ENCODE measurements around the gene ZBTB17.

The ZBTB17 gene

DNA sequence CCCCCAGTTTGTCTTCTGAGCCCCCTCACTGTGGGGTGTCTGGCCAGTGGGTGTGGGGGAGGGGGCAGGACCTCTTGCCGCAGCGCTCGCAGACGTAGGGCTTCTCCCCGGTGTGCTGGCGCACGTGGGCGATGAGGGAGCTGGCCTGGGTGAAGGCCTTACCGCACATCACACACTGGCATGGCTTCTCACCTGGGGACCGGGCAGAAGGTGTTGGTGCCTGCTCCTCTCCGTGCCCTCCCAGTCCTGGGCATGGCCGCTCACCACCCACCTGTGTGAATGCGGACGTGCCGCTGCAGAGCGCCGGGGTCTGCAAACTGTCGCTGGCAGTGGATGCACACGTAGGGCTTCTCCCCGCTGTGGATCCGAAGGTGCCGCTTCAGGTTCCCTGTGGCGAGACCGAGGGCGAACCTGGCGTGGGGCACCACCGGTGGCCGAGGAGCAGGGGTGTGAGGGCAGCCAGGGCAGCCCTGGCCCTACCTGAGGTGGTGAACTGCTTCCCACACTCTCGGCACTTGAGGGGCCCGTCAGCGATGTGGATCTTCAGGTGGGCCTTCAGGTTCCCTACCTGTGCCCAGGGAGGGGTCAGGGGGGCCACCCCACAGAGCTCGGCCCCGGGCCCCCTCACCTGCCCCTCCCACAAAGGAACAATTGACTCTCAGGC, 32.4 kb downstream of the ZBTB17 start:
- Histone ChIP-seq H3K9me3 (ENCODE audit: severe bottlenecking) (no peaks in the 10 kb centered on the region), H3K27ac (no peak overlapping the region), H3K27me3 (ENCODE audit: insufficient read depth, low read depth, severe bottlenecking) (no peaks in the 10 kb centered on the region), H3K4me3 (ENCODE audit: low read depth, low read length) (no peak overlapping the region), H3K36me3 (peaks cover 86% of the 10 kb centered on the region)
- no peak for DNase-seq
- TF ChIP-seq, protein P1, sequence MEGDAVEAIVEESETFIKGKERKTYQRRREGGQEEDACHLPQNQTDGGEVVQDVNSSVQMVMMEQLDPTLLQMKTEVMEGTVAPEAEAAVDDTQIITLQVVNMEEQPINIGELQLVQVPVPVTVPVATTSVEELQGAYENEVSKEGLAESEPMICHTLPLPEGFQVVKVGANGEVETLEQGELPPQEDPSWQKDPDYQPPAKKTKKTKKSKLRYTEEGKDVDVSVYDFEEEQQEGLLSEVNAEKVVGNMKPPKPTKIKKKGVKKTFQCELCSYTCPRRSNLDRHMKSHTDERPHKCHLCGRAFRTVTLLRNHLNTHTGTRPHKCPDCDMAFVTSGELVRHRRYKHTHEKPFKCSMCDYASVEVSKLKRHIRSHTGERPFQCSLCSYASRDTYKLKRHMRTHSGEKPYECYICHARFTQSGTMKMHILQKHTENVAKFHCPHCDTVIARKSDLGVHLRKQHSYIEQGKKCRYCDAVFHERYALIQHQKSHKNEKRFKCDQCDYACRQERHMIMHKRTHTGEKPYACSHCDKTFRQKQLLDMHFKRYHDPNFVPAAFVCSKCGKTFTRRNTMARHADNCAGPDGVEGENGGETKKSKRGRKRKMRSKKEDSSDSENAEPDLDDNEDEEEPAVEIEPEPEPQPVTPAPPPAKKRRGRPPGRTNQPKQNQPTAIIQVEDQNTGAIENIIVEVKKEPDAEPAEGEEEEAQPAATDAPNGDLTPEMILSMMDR (IDR thresholded peaks at IDR 0.05; ENCODE audit: low read depth, low read length) = no peak

DNA sequence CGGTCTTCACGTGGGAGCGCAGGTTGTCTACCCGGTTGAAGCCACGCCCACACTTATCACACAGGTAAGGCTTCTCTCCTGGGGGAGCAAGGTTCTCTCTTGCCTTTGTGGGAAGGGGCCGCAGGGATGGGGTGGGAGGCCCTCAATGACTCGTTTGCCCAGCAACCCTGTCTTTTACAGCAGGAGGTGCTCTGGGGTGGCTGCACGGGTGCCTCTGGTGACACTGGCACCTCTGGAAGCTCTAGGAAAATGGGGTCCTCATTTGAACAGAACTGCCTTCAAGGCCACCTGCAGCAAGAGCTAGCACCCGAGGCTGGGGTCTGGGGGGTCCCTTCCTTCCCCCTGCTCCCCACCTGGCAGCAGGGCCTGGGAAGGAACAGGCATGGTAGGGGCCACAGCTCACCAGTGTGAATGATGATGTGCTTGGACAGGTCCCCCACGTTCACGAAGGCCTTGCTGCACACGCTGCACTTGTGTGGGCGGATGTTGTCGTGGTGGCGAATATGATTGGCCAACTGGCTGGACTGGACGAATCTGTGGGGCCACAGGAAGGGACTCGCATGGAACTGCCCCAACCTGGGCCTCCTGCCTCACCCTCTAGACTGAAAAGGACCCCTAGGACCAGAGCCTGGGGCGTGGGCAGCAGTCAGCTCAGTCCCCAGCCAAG, 33.1 kb downstream of the ZBTB17 start:
- no peak overlapping the region for H3K4me3 ChIP-seq (ENCODE audit: low read depth, low read length)
- H3K9me3 ChIP-seq (ENCODE audit: severe bottlenecking) = no peaks in the 10 kb centered on the region
- peaks cover 86% of the 10 kb centered on the region for H3K36me3 ChIP-seq
- H3K27ac ChIP-seq = no peak overlapping the region
- no peak for DNase-seq
- TF ChIP-seq, protein P1 (IDR thresholded peaks at IDR 0.05; ENCODE audit: low read depth, low read length) = no peak
- H3K27me3 ChIP-seq (ENCODE audit: insufficient read depth, low read depth, severe bottlenecking) = no peaks in the 10 kb centered on the region

DNA sequence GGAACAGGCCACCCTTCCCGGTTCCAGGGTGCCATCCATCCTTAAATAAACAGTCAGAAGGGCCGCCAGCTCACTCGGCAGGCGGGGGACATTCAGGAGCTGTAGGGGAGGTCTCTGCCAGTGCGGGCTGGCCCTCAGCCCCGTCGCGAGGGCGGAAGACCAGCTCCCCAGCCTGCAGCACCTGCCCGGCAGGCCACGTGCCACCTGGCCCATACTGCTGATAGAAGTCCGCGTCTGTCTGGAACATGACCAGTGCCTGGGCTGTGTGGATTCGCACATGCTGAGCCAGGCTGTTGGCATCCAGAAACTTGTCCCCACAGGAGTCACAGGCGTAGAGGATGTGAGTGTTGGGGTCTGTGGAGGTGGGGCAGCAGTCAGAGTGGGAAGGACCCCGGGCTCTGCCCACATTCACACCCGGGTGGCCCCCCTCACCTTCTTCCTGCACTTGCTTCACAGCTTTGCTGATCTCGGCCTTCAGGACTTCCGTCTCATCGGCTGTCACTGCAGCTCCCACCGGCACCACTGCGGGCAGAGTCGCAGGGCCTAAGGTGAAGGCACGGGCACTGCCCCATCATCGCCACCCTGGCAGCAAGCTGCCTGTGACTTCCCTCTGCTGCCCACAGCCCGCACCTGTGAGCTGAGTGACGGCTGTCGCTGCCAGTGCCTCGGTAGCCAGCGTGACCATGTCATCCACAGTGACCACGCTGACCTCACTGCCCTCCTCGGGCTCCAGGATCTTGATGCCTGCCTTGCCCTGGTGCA, 33.8 kb downstream of the ZBTB17 start:
- Histone ChIP-seq H3K27me3 (ENCODE audit: insufficient read depth, low read depth, severe bottlenecking) (no peaks in the 10 kb centered on the region), H3K27ac (no peak overlapping the region), H3K4me3 (ENCODE audit: low read depth, low read length) (no peak overlapping the region), H3K9me3 (ENCODE audit: severe bottlenecking) (no peaks in the 10 kb centered on the region), H3K36me3 (peaks cover 85% of the 10 kb centered on the region)
- TF ChIP-seq, protein P1 (IDR thresholded peaks at IDR 0.05; ENCODE audit: low read depth, low read length) = no peak
- no peak for DNase-seq

DNA sequence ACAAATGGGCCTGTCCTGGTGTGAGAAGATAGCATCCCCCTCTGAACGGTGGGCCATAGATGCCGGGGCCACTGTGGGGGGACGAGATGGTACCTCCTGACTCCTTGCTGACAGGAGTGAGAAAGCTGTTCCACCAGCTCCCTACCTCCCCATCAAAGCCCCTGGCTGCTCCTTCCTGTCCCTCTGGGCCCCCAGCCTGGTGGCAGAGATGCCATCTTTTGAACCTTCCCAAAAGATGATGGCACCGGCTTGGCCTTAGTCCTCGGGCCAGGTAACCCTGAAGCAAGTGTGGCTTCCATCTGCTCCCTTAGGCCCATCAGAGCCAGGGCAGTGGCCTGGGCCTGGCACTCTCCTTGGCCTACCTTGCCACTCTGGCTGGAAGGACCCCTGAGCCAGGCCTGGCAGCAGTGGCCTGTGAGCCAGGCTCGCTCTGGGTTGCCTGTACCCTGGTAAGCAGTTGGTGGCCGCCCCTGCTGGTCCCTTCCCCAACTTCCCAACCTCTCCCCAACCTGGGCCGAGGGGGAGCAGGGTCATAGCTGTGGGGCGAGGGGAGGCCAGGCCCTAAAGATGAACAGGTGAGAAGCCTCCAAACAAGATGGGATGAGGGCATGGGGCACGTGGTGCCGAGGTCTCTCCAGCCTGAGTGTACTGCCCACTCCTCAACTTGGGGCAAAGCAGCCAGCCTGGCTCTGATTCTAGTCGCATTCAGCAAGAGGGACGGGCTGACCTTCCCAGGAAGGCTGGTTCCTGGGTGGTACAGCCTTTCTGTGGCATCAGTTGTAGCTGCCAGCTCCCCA, 34.7 kb downstream of the ZBTB17 start:
- no peak overlapping the region for H3K4me3 ChIP-seq (ENCODE audit: low read depth, low read length)
- TF ChIP-seq, protein P1 (IDR thresholded peaks at IDR 0.05; ENCODE audit: low read depth, low read length) = no peak
- H3K36me3 ChIP-seq = peaks cover 84% of the 10 kb centered on the region
- H3K27me3 ChIP-seq (ENCODE audit: insufficient read depth, low read depth, severe bottlenecking) = no peaks in the 10 kb centered on the region
- no peak for DNase-seq
- no peaks in the 10 kb centered on the region for H3K9me3 ChIP-seq (ENCODE audit: severe bottlenecking)
- H3K27ac ChIP-seq = no peak overlapping the region

DNA sequence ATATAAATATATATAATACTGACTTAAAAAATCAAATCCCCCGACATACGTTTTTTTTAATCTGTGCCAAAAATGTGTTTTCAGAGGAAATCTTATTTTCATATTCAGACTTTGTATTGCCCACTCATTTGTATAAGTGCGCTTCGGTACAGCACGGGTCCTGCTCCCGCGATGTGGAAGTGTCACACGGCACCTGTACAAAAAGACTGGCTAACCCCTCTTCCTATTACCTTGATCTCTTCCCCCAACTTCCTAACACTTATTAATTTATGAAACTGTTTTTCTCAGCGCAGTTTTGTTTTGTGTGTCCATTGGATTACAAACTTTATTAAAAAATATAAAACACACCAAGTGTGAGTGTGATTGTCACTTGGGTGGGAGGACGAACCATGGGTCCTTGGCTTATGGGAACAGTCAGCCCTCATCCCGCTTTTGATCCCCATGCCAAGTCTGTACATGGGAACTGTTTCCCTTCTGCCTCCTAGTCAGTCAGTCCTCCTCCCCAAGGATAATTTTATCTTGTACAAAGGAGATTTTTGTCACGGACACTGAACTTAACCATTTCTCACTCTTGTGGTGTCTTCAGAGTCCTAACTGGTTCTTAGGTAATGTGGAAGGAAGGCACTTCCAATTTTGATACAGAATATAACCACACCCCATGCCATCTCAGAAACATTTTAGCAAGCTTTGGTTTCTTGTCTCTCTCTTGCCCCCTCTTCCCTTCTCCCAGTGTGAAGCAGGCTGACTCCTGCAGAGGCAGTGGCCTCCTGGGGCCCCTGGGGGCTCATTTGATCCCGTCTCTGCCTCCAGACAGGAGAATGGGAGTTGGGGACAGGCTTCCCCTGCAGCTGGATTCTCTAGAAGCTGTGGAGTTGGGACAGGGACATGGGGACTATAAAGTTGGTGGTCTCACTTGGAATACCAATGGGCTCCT, 35.5 kb downstream of the ZBTB17 start:
- no peak for DNase-seq
- H3K4me3 ChIP-seq (ENCODE audit: low read depth, low read length) = no peak overlapping the region
- TF ChIP-seq, protein P1 (IDR thresholded peaks at IDR 0.05; ENCODE audit: low read depth, low read length) = no peak
- no peaks in the 10 kb centered on the region for H3K27me3 ChIP-seq (ENCODE audit: insufficient read depth, low read depth, severe bottlenecking)
- H3K9me3 ChIP-seq (ENCODE audit: severe bottlenecking) = no peaks in the 10 kb centered on the region
- H3K27ac ChIP-seq = no peak overlapping the region
- peaks cover 80% of the 10 kb centered on the region for H3K36me3 ChIP-seq

Measured in WERI-Rb-1 (cell line).